Kasumi-1 (cell line): ENCODE measurements around the gene SNAP47.

Experiments used
- DNase-seq, 2 experiments: peaks; one replicate each; lab custom pipeline; 2025; lab: John Stamatoyannopoulos, UW

SNAP47 gene

DNA sequence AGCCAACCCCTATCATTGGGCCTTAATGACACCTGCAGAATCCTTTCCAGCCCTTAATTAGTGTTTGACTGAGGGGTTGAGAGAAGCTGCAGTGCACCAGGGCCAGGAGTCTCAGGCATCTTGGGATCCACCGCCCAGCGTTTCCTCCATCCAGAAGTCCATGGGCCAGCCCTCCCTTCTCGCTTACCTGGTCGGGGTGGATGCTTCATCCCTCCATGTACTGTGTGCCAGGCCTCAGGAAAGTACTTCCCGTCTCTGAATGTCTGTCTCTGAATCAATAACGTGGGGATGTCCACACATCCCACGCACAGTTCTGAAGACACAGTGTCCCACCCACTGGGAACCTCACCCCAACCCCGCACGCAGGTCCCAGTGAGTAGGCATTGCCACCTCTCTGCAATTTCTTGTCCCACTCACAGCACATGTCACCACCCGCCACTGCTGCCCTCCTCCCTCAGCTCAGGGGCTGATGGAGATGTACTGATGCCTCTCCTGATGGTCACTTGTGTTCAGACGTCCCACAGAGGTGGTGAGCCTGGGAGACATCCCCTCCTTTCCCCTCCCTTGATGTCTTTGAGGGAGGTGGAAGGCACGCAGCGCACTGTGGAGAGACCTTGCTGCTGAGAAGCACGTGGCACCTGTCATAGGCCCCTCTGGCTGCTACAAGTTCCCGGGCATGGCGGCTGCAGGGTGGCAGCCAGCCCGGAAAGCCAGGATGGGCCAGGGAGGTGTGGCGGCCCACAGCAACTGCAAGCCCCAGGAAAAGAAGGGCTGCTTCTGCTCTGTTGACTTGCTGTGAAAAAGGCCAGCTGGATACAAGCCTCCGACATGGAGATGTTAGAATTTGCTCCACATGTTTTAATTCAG, 50.8 kb downstream of the SNAP47 start:
- no peak for DNase-seq

DNA sequence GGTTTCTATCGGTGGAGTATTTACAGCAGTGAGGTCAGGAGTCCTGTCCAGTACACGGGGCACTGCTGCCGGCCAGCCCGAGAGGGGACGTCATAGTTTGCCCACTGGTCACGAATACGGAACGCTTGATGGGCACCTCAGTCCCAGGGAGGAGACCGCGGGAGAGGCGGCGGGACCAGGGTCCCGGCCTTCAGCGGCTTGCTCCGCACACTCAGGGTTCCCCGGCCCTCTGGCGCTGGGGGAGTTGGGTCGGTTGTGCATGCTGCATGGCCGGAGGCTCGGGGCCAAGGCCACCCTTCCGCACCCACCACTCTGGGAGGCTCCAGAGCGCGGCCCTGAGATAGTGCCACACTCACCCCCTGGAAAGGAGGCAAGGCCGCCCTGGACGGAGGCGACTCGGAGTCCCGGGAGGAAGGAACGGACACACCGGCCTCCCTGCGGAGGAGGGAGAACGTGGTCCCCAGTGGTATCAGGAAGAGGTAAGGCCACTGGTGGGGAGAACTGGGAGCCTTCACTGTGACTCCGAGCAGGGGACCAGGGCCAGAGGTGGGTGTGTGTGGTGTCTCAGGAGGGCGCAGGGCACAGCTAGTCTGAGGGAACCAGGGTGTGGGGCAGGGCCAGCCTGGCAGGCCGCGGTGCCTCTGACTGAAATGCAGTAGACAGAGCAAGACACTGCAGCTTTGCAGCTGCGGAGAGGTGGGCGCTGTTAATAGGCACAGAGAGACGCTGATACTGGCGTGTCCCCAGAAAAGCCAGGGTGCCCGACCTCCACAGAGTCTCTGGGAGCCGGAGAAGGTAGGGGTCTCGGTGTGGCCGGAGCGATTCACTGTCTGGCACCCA, 51.7 kb downstream of the SNAP47 start:
- no peak for DNase-seq

- DNase-seq: peak; percentile 84 to 91
Observed at GRCh38 chr1:227787513-227788270, 52.5 kb downstream of the SNAP47 start.

GRCh38 chr1:227788271-227789083, 53.2 kb downstream of the SNAP47 start:
- peak; percentile 45 to 71 for DNase-seq

DNA sequence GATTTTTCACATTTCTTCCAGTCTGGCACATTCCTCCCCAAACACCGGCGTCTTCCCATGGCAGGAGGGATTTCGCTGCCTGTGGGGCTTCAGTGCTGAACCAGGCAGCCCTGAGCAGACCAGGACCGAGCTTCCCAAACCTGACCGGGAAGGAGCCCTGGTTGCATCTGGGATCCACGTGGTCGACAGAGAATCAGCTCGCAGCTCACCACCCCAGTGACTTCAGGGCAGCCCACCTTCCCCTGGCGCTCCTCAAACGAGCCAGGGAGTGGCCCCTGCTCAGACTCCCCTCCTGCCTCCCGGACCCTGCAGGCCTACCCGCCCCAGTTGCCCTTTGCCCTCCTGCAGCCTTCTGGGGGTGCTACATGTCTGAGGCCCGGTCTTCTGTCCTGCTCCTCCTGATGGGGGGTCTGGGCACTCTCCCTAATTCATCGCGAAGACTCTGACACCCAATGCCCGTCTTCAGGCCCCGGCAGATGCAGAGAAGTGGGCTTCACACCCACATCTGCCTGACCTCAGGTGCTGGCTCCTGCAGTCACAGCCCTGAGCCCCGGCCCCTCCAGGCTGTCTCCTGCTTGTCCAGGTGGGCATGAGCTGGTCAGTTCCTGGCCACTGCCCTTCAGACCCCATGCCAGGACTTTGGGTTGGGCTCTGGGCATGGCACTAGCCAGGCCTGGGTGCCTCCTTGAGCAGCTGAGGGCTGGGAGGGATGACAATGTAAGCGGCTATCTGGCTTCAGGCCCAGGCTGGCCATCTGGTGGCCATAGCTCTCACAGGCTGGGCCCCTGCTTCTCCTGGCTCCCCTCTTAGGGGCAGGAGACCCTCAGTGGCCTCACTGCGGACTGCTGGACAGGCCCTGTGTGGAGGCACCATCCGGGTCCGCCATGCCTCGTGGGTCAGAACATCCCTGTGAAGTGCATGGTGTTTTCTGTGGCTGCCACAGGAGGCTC, 54.1 kb downstream of the SNAP47 start:
- DNase-seq: no peak

GRCh38 chr1:227790034-227790400, 54.8 kb downstream of the SNAP47 start:
- no peak for DNase-seq

DNA sequence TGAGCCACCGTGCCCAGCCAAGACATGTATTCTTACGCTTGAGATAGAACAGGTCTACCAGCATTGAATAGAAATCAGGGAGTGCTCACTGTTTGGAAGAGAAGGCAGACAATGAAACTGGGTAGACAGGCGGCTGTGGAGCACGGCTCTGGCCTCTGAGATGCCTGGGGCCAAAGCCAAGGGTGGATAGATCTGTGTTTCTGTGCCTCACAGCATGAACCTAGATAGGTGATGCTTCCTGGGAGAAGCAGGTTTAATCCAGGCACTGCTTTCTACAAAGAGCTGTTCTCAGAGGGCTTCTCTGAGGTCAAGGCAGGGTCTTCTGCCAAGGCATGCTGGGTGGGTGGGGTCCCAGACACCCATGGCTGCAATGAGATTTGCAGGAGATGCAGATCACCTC, 55.6 kb downstream of the SNAP47 start:
- no peak for DNase-seq

DNA sequence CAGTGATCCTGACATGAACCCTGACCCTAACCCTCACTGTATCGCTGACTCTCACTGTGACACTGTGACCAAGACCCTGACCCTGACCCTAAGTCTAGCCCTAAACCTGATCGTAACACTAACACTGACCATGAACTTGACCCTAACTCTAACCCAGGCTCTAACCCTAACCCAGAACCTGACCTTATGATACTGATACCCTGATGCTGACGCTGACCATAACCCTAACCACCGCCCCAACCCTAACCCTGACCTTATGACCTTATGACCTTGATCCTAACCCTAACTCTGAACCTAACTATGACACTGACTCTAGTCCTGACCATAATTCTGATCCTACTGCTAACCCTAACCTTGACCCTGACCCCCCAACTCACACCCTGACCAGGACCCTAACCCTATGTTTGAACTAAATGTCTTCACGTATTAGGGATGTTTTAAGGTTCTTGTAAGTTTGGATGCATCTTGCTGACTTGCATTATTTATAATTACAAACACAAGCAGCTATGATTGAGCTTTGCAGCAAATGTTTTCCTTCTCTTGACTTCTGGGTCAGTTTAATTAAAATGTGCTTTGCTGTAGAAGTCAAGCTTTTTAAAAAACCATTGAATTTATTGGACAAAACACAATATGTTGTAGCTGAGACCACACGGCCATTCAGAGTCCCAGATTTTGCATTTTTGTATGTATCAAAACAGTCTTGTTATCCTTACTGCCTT, 56.3 kb downstream of the SNAP47 start:
- DNase-seq: no peak

DNA sequence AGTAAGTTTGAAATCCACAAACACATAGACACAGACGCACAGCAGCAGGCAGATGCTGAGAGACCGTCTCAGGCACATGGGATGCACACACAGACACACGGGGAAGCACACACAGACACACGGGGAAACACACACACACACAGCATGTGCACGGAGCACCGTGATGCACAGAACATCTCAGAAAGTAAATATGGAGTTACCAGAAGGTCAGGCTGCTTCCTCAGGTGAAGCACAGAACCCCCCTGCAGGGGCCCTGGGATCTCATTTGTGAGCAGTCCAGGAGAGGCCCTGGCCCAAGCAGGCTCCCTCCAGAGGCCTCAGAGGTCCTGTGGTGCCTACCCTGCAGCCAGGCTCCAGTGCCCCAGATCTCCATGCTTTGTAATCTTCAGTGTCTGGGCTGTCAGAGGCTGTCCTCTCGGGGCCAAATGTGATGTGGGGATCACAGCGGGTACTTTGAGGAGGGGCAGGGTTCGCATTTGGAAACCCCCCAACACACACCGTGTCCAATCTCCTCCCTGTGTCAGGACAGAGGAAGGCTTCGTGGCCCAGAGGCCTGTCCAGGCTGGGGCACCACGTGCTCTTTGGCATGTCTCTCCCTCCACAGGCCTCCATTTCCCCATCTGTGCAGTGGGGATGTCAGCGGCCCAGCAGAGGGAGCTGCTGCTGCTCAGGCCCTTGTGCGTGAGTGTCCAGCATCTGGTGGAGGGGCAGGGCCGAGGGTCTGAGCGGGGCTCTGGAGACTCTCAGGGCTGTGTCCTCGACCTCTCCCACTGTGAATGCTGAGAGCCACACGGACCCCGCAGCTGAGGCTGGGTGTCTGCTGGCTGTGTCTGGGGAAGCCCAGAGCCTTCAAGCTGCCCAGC, 57.2 kb downstream of the SNAP47 start:
- DNase-seq: no peak

GRCh38 chr1:227793079-227793947, 58.1 kb downstream of the SNAP47 start:
- no peak for DNase-seq

GRCh38 chr1:227793948-227794816, 58.9 kb downstream of the SNAP47 start:
- DNase-seq: no peak

- DNase-seq: no peak
Observed at GRCh38 chr1:227794817-227795192, 59.6 kb downstream of the SNAP47 start.

- DNase-seq: no peak
Observed at GRCh38 chr1:227795732-227796131, 60.5 kb downstream of the SNAP47 start.

DNA sequence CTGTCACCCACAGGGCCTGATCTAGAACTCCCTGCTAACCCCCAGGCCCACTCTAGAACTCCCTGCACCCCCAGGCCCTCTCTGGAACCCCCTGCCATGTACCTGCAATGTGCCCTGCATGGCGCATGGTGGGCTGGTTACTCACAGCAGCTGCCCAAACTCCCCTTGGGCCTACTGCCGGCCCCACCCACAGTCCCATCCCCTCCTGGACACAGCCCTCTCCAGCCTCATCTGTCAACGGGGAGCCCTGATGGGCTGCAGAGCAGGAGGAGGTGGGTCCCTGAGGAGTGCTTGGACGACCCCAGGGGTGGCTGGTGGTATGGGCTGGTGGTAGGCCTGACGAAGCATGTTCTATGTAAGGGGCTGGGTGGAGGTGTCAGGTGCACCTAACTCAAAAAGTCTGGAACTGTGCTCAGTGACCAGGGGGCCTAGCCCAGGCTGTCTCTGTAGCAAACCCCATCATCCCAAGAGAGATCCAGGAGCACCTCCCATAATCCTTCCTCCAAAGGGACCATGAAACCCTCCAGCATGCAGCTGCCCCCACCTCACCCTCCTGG, 61.2 kb downstream of the SNAP47 start:
- DNase-seq: no peak

DNA sequence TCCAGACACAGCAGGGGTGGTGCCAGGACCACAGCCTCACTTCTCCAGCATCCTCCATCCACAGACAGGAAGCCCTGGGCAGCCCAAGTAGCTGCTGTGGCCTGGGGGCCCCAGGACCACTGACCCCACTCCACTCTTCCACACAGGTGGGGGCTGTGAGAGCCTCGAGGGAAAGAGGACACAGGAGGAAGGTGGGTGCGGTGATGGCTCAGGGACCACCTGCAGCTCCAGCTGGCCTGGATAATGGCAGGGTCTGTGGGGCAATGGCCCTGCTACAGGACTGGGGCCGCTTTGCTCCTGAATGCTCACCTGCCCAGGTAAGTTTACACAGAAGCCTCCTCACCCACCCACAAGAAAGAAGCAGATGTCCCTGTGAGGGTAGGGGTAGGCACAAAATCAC, 61.9 kb downstream of the SNAP47 start:
- DNase-seq: no peak

DNA sequence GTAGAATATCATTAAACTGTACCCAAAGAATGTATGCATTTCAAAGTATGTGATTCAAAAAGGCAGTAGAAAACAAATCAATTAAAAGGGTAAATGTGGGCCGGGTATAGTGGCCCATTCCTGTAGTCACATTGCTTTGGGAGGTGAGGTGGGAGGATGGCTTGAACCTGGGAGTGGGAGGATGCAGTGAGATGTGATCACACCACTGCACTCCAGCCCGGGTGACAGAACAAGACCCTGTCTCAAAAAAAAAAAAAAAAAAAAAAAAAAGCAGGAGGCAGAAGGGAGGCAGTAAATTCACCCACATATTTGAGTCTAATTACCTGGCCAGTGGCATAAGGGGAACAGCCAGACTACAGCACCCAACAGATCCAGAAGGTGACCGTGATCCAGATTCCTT, 62.4 kb downstream of the SNAP47 start:
- no peak for DNase-seq
